GM20431 (cell line): ENCODE measurements around the gene TMA7B.

Source experiments
- in situ Hi-C: fragments of 300-500 bp; cut with MseI, MboI; formaldehyde crosslinking; loops from one replicate; pipeline ENCODE4 v1.15.0; 2020; ENCODE audit warnings: low sequenced_read_pairs; ENCODE audit not compliant: unreplicated experiment

The TMA7B gene

GRCh38 chr22:39932918-39933649 is 27.1 kb upstream of the TMA7B start:
- in situ Hi-C loops: no loop called here

- in situ Hi-C loops: no loop called here
These were observed 26.5 kb upstream of the TMA7B start for GRCh38 chr22:39933741-39934140.

- in situ Hi-C loops: no loop called here
These were observed 25.1 kb upstream of the TMA7B start for GRCh38 chr22:39935116-39935515.

GRCh38 chr22:39935612-39936011 is 24.6 kb upstream of the TMA7B start:
- in situ Hi-C loops: no loop called here

GRCh38 chr22:39936523-39937145 is 23.6 kb upstream of the TMA7B start:
- in situ Hi-C loops: no loop called here

- in situ Hi-C loops: no loop called here
These were observed 22.3 kb upstream of the TMA7B start for GRCh38 chr22:39937906-39938305.

GRCh38 chr22:39938509-39939111 is 21.6 kb upstream of the TMA7B start:
- in situ Hi-C loops: no loop called here

GRCh38 chr22:39939830-39940229 is 20.4 kb upstream of the TMA7B start:
- in situ Hi-C loops: no loop called here

- in situ Hi-C loops: no loop called here
These were observed 19.4 kb upstream of the TMA7B start for GRCh38 chr22:39940757-39941305.

- in situ Hi-C loops: no loop called here
These were observed 18.6 kb upstream of the TMA7B start for GRCh38 chr22:39941601-39942000.

- in situ Hi-C loops: no loop called here
These were observed 17.6 kb upstream of the TMA7B start for GRCh38 chr22:39942439-39943230.

GRCh38 chr22:39943337-39943736 is 16.9 kb upstream of the TMA7B start:
- in situ Hi-C loops: no loop called here

- in situ Hi-C loops: no loop called here
These were observed 16.0 kb upstream of the TMA7B start for GRCh38 chr22:39943953-39944872.

- in situ Hi-C loops: no loop called here
These were observed 14.1 kb upstream of the TMA7B start for GRCh38 chr22:39946126-39946502.

GRCh38 chr22:39946503-39947219 is 13.5 kb upstream of the TMA7B start:
- in situ Hi-C loops: no loop called here

- in situ Hi-C loops: no loop called here
These were observed 12.7 kb upstream of the TMA7B start for GRCh38 chr22:39947220-39948216.

- in situ Hi-C loops: no loop called here
These were observed 10.0 kb upstream of the TMA7B start for GRCh38 chr22:39949964-39950737.
